Activated effector memory CD4-positive, alpha-beta T cell treated with Interleukin-2 at 50 U/mL for 16 hours (primary cell): Measurements from ENCODE around the gene RFTN1.

Source experiments
- DNase-seq: peaks from one replicate; pipeline ENCODE4 v3.0.0-alpha.2; 2020

The RFTN1 gene

DNA sequence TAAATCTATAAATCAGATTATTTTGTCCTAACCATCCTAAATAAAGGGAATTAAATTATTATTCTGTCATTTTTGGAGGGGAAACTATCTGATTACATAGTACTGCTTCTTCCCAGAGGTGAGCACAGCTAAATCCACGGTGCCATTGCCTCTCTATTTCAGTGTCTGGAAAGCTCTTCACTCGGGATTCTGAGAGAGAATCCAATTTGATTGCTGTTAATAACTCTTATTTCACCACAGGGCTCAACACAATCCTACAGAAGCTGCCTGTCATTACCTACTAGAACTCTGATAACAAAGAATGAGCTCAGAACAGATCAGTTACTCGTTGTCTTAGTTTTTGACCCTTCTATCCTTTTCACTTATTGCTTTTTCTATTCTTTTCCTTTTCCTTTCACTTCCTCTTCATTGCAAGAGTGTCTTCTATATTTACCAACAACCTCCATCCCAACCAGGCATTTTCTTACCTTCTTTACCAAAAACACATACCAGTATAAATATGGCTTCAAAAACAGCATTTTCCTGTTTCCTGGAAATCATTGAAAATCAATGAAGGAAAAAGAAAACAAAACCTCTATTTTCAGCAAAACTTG lies 218.1 kb downstream of the RFTN1 start:
- no peak for DNase-seq

DNA sequence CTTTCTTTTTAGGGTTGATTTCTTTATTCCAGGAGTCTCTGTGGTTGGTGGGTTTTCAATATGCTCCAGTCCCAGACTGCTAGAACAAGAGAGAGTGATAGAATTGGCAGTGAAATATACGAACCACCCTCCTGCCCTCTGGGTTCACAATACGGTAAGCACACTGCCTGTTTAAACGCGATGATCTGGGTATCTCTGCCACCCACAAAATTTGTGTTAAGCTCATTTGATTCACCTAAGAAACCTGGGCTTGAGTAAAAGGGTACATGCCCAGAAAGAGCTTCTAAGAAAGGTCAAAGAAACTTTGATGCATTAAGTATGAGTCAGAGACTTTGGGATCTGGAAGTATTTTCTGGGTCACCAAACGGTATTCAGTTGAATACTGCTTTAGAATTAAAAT lies 218.7 kb downstream of the RFTN1 start:
- no peak for DNase-seq

DNA sequence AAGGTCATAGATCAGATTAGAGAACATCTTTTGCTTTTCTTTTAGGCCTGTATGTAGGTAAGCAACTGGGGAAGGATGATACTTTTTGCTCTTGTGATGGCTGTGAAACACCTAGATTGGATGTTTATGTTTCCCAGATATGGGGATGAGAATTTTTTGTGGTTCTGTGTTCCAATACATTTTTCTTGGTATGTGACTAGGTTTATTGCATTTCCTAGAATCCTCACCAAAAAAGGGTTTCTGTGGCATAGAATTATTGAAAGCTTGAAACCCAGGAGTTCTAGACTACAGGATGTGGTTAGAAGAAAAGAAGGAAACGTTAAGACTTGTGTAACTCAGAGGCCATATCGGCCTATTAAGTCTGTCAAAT lies 222.7 kb downstream of the RFTN1 start:
- DNase-seq = no peak

DNA sequence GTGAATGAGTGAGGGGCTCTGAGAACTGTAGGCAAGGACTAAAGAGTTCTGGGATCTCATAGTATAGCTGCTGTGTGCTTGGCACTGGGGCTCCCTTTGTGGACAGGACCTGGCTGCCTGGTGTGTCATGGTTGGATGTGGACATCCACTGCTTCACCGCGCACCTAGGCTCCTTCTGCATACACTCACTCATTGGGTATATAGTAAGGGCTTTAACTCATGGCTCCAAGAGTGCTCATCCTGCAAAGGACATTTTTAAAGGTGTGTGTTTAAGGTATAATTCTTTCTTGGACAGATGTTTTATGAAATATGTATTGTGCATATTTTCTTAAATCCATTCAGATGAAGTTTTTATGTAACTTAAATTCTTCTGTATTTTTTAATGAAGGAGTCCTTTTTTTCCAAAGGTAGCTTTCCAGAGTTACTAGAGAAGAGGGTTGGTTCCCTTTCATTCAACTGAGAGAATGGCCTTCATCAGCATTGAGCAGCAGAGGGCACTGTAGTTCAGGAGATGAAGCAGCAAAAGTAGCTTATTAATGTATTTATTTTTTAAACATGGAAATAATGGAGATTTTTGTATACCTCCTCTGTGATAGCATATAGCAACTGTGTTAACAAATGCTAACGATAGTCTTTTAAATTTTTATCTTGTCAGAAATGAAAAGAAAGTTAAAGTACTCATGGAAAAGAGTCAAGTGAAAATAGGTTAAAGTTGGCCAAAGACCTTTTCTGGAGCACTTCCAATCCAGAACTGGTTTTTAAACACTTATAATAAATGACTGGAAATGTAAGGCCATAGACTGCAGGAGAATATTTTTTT lies 223.3 kb downstream of the RFTN1 start:
- no peak for DNase-seq

DNA sequence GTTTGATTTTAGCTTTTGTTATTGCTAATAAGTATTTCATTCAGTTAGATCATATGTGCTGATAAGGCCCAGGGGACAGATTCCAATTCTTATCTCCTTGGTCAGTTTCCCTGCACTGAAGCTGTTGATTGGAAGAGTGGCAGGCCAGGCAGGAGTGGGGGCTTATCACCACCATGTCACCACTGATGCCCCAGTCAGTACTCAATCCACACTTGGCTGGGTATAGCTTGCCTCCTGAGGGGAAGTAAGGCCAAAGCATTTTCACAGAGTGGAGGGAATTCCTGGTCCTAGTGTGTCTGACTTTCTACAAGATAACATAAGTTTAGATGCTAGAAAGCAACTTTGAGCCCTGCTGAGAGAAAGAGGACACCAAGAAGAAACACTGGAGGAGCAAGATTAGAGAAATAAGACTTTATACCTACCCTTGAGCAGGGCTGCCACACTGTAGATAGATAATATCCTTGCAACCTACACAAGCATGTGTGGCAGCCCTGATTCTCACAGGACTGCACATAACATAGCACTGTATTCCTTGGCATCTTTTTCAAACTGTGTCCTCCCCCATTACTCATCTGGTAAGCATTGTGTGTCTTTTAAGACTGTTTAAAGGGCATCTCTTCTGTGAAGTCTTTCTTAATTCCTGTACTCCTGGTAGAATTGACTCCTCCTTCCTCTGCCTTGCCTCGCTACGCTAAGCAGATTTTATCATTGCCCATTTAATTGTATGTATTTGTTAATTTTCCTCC lies 224.2 kb downstream of the RFTN1 start:
- DNase-seq = no peak

DNA sequence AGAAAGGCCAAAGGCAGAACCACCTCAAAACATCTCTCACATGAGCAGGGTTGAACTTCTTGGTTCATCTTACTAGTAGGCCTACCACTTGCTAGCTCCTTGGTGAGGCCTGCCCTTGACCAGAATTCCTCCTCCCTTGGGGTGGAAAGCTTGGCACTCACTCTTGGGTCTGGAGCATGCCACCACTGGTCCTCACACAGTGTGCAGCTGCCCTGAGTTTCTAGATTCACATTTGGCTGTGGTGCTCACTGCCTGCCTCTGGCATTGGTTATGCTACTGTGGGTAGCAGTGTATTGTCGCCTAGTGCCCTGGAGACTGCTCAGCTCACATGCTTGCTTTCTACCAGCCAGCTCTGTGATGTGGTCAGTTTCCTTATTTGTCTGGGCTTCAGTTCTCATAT lies 224.8 kb downstream of the RFTN1 start:
- no peak for DNase-seq

DNA sequence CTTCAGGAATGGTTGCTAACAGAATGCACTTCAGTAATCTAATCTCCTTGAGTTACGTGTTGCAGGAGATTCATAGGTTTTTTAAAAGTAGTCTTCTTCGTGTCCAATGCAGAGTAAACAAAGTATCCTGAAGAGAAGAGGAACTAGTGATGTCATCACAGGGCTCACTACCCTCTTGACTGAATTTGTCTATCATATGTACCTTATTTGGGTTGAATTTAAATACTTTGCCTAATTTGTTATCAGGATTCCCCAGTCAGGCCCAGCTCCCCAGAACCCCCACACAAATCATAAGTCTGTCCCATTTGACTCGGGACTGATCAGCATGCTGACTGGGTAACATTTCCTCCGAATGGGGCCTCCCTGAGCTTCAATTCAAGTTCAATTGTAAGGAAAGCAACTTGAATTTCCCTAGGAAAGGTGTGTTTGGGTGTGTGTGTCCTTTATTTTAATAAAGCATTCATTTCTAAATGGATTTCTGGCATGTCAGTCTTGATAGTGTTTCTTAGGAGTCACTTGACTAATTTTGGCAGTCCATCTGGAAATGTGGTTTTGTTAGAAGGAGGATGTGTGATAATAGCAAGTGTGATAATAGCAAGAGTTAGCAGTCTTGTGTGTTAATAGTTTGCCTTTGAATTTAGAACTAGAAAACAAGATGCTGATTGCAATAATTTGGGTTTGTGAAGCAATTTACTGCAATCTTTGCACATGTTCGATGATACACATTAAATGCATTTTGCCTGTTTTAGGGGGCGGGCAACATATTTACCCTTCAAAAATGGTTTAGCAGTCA lies 226.6 kb downstream of the RFTN1 start:
- no peak for DNase-seq

DNA sequence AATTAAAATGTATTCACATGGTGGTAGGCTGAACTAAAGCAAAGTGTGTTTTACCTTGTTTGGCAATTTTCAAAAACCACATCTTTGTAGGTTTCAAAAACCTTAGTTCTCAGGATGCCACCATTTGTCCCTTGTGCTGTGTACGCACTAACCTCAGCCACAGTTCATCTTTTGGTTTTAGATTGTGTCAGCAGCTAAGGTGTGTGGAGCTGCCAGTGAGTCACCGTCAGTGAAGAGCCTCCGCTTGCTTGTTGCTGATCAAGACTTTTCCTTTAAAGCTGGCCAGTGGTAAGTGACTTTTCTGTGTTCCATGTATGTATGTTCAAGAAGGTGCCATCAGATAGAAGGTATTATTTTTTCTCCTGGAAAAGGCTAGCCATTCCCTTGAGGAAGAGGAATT lies 227.3 kb downstream of the RFTN1 start:
- DNase-seq = peak; percentile 64

DNA sequence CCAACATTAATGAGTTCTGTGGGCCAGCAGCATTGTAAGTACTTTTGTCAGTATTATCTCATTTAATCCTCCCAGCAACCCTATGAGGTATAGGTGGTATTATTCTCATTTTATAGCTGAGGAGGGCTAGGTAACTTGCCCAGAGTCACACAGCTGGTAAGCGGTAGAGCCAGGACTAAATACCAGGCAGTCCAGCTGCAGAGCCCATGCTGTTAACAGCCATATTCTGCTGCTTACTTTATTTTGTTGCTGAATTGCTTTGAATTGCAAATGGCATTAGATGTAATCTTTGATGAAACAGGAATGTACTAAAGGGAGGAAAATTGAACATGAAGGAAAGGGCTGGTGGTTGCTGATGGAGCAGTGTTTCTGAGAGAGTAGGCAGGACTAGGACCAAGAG lies 228.9 kb downstream of the RFTN1 start:
- no peak for DNase-seq

DNA sequence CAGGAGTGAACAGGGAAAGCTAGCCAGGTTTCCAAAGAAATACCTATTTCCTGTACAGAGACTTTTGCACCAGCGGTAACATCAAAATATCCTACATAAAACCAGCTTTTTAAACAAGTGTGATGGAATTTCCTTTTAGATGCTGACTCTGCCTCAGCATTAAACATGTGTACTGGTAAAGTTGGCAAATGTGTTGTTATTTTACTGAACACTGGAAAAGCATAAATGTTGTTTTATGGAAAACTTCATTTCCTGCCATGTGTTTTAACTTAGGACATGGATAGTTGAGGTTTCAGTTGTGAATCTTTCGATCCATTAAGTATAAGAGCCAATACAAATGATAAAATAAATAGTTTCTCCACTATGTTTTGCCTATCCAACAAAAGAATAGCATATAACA lies 232.8 kb downstream of the RFTN1 start:
- DNase-seq = no peak

DNA sequence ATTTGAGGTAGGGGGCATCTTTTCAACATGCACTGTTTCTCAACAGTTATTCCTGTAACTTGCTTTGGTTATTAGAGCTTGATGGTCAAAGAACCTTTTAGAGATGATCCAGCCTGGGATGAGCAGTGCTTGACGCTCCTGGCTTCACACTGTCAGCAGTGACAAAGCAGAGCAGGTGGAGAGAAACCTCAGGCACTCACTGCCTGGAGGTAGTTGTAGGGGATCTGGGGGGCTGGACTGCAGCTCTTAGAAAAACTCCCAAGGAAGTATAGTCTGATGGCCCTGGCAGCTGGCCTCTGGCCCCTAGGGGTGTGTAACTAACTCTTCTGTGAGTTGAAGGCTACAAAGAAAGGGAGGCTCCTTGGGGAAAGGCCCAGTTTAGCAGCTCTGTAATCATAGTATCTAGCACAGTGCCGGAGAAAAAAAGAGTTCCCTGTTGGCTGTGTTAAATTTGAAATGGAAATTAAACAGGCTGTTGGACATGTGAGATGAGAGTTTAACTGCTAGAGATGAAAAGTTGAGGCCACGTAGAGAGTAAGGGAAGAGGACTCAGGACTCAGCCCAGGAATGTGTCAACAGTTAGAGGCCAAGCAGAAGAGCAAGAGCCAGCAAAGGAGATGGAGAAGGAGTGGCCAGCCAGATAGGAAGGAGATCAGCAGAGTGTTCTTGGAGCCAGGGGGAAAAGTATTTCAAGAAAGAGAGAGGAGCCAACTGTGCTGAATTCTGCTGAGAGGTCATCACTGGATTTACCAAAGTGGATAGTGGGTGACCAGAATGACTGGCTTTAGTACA lies 234.3 kb downstream of the RFTN1 start:
- no peak for DNase-seq

DNA sequence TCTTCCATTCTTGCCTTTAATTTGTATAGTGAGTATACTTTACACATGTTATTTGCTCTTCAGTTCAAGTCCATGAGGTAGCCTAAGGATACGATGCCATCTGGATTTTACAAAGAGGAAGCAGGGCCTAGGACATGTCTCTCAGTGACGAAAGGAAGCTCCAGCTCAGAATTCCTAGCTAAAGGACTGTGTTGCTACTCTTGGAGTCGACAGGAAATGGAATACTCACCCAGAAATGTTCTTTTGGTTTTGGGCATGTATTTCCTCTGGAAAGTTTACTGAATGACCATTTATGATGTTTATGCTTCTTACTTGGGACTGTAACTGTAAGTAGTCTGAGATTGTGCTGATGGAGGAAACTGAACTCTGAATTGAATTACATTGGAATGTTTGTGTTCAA lies 236.0 kb downstream of the RFTN1 start:
- DNase-seq = no peak

DNA sequence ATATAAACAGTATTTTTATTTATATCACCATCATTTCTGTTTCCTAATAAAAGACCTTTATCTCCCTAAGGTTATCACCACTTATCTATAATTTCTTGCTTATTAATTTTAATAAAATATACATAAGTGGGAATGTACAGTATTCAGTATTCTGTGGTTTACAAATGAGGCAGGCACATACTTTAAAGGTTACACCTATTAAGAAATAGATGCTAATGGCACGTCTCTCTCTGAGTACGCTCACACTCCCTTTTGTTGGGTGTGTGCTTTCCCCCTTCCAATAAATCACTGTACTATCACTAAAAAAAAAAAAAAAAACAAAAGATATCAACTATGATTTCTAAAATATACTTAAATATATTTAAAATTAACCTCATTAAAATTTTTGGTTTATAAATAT lies 239.6 kb downstream of the RFTN1 start:
- no peak for DNase-seq

DNA sequence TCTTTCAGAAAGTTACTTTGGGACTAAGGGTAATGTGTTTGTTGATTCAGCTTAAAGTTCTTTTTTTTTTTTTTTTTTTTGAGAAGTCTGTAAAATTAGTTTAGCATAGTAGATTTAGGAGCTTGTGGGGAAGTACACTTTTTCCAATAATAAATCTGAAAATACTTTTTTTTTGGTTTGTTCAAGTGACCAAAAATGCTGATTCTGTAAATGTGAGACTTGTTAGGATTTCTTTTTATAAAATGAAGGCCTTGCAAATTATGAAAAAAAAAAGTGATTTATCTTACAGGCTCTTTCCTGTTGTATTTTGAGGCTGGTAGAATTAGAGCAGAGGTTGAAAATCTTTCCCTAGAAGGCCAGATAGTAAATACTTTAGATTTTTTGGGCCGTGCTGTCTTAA lies 240.9 kb downstream of the RFTN1 start:
- DNase-seq = no peak

DNA sequence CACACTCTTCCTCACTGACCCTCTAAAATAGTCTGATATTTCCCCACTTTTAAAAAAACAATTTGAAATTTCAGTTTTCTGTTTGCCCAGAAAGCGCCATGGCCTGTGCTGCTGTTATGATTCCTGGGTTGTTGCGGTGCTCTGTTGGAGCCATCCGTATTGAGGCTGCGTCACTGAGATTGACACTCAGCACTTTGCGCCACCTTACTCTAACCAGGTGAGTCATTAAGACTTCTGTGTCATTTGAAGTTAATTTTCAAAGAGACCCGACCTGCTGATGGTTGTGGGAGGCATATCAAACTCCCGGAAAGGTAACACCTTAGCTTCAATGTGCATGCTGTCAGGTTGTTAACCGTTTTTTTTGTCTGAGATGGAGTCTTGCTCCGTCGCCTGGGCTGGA lies 242.6 kb downstream of the RFTN1 start:
- no peak for DNase-seq

DNA sequence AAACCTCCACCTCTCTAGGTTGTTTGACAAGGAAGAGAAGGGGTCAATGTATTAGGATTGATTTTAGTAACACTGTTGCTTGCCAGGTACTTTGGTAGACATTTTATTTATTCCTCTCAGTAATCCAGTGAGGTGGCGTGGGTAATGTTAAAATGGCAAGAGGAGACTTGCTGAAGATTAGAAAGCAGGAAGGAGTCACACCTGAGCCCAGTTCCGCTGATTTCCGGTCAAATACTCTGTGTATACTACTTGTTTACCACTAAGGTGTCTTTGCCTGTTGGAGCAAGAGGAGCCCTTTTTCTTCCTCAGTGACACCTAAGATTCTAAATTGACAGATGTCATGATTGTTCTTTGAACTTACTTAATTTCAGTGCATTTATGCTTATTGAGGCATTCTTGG lies 246.8 kb downstream of the RFTN1 start:
- no peak for DNase-seq
